ENCODE measurements around the gene ITPRIPL2.

The ITPRIPL2 gene

GRCh38 chr16:19123535-19124178, 9.9 kb downstream of the ITPRIPL2 start:
- CTCF ChIA-PET, result no interaction called here
- Mint-ChIP-seq H3K4me1 (peaks cover 9% of the 10 kb centered on the region), H3K27me3 (peaks cover 9% of the 10 kb centered on the region), H3K9me3 (peaks cover 1% of the 10 kb centered on the region), H3K4me3 (no peak overlapping the region), H3K27ac (peak overlapping the region; percentile 21), H3K36me3 (no peaks in the 10 kb centered on the region)
- no peak for DNase-seq

- H3K4me1 Mint-ChIP-seq, result peaks cover 12% of the 10 kb centered on the region
- peaks cover 1% of the 10 kb centered on the region for H3K9me3 Mint-ChIP-seq
- CTCF ChIA-PET, result interaction anchor here (0.8 kb wide), 1 partner anchor 9 kb away, joined by 3 read pairs; no protein-coding TSS in a partner anchor
- peaks cover 4% of the 10 kb centered on the region for H3K27me3 Mint-ChIP-seq
- DNase-seq, result no peak
- no peak overlapping the region for H3K27ac Mint-ChIP-seq
- H3K4me3 Mint-ChIP-seq, result no peak overlapping the region
- H3K36me3 Mint-ChIP-seq, result no peaks in the 10 kb centered on the region
These were observed 12.5 kb downstream of the ITPRIPL2 start for GRCh38 chr16:19126300-19126699.

- Mint-ChIP-seq H3K4me3 (no peak overlapping the region), H3K4me1 (peaks cover 13% of the 10 kb centered on the region)
- CTCF ChIA-PET, result interaction anchor here (0.8 kb wide), 1 partner anchor 10 kb away, joined by 3 read pairs; no protein-coding TSS in a partner anchor
These were observed 13.4 kb downstream of the ITPRIPL2 start for GRCh38 chr16:19127205-19127604.

GRCh38 chr16:19127674-19128131, 13.9 kb downstream of the ITPRIPL2 start:
- DNase-seq, result no peak
- H3K27ac Mint-ChIP-seq, result no peak overlapping the region
- CTCF ChIA-PET, result no interaction called here
- H3K4me3 Mint-ChIP-seq, result no peak overlapping the region
- H3K27me3 Mint-ChIP-seq, result peaks cover 2% of the 10 kb centered on the region
- H3K36me3 Mint-ChIP-seq, result no peaks in the 10 kb centered on the region
- H3K9me3 Mint-ChIP-seq, result peaks cover 1% of the 10 kb centered on the region
- peaks cover 13% of the 10 kb centered on the region for H3K4me1 Mint-ChIP-seq

More at GRCh38 chr16:19127205-19127604, 13.4 kb downstream of the ITPRIPL2 start:
- Mint-ChIP-seq H3K9me3 (peaks cover 1% of the 10 kb centered on the region), H3K27me3 (peaks cover 4% of the 10 kb centered on the region), H3K27ac (no peak overlapping the region), H3K36me3 (no peaks in the 10 kb centered on the region)
- DNase-seq, result no peak

- no peak overlapping the region for H3K4me3 Mint-ChIP-seq
- peaks cover 13% of the 10 kb centered on the region for H3K4me1 Mint-ChIP-seq
- no peaks in the 10 kb centered on the region for H3K36me3 Mint-ChIP-seq
- no peak overlapping the region for H3K27ac Mint-ChIP-seq
- H3K27me3 Mint-ChIP-seq, result no peaks in the 10 kb centered on the region
- no peak for DNase-seq
- CTCF ChIA-PET, result no interaction called here
- peaks cover 1% of the 10 kb centered on the region for H3K9me3 Mint-ChIP-seq
These were observed 14.9 kb downstream of the ITPRIPL2 start for GRCh38 chr16:19128454-19129200.

GRCh38 chr16:19130385-19130784, 16.6 kb downstream of the ITPRIPL2 start:
- Mint-ChIP-seq H3K9me3 (peaks cover 1% of the 10 kb centered on the region), H3K4me1 (peaks cover 13% of the 10 kb centered on the region), H3K27me3 (no peaks in the 10 kb centered on the region), H3K27ac (no peak overlapping the region), H3K36me3 (no peaks in the 10 kb centered on the region), H3K4me3 (no peak overlapping the region)
- no peak for DNase-seq
- CTCF ChIA-PET, result interaction anchor here (0.9 to 1.0 kb wide), 2 partner anchors 14 to 44 kb away, joined by 3 to 5 read pairs; no protein-coding TSS in a partner anchor

GRCh38 chr16:19130852-19131824, 17.4 kb downstream of the ITPRIPL2 start:
- peaks cover 7% of the 10 kb centered on the region for H3K27me3 Mint-ChIP-seq
- no peak overlapping the region for H3K27ac Mint-ChIP-seq
- no peaks in the 10 kb centered on the region for H3K36me3 Mint-ChIP-seq
- H3K4me1 Mint-ChIP-seq, result peaks cover 13% of the 10 kb centered on the region
- H3K4me3 Mint-ChIP-seq, result no peak overlapping the region
- CTCF ChIA-PET, result interaction anchor here (0.9 to 1.8 kb wide), 4 partner anchors 13 to 49 kb away, joined by 3 to 6 read pairs (median 4); partner anchors contain the start of gene ITPRIPL2
- no peak for DNase-seq
- H3K9me3 Mint-ChIP-seq, result no peaks in the 10 kb centered on the region

GRCh38 chr16:19131825-19132218, 18.1 kb downstream of the ITPRIPL2 start:
- no peak for DNase-seq
- no peak overlapping the region for H3K4me3 Mint-ChIP-seq
- CTCF ChIA-PET, result interaction anchor here (1.5 to 1.8 kb wide), 2 partner anchors 18 to 48 kb away, joined by 4 to 6 read pairs; partner anchors contain the start of gene ITPRIPL2
- peaks cover 13% of the 10 kb centered on the region for H3K4me1 Mint-ChIP-seq
- no peak overlapping the region for H3K27ac Mint-ChIP-seq
- H3K27me3 Mint-ChIP-seq, result peaks cover 12% of the 10 kb centered on the region
- no peaks in the 10 kb centered on the region for H3K36me3 Mint-ChIP-seq
- H3K9me3 Mint-ChIP-seq, result no peaks in the 10 kb centered on the region

- no peak for DNase-seq
- Mint-ChIP-seq H3K27ac (no peak overlapping the region), H3K36me3 (no peaks in the 10 kb centered on the region), H3K4me3 (no peak overlapping the region), H3K27me3 (peaks cover 12% of the 10 kb centered on the region), H3K4me1 (peaks cover 13% of the 10 kb centered on the region), H3K9me3 (no peaks in the 10 kb centered on the region)
- CTCF ChIA-PET, result interaction anchor here (1.5 to 1.8 kb wide), 2 partner anchors 18 to 47 kb away, joined by 4 to 6 read pairs; partner anchors contain the start of gene ITPRIPL2
These were observed 18.5 kb downstream of the ITPRIPL2 start for GRCh38 chr16:19132255-19132654.

GRCh38 chr16:19132898-19133297, 19.1 kb downstream of the ITPRIPL2 start:
- no peak overlapping the region for H3K27ac Mint-ChIP-seq
- no peak for DNase-seq
- H3K9me3 Mint-ChIP-seq, result no peaks in the 10 kb centered on the region
- no peak overlapping the region for H3K4me3 Mint-ChIP-seq
- CTCF ChIA-PET, result no interaction called here
- no peaks in the 10 kb centered on the region for H3K36me3 Mint-ChIP-seq
- peaks cover 13% of the 10 kb centered on the region for H3K4me1 Mint-ChIP-seq
- peaks cover 12% of the 10 kb centered on the region for H3K27me3 Mint-ChIP-seq

- Mint-ChIP-seq H3K27ac (no peak overlapping the region), H3K9me3 (no peaks in the 10 kb centered on the region), H3K4me1 (peaks cover 13% of the 10 kb centered on the region), H3K4me3 (no peak overlapping the region), H3K27me3 (peaks cover 14% of the 10 kb centered on the region), H3K36me3 (no peaks in the 10 kb centered on the region)
- DNase-seq, result no peak
- CTCF ChIA-PET, result no interaction called here
These were observed 19.8 kb downstream of the ITPRIPL2 start for GRCh38 chr16:19133600-19133999.

GRCh38 chr16:19135201-19135842, 21.6 kb downstream of the ITPRIPL2 start:
- no peak overlapping the region for H3K27ac Mint-ChIP-seq
- H3K36me3 Mint-ChIP-seq, result no peaks in the 10 kb centered on the region
- no peak overlapping the region for H3K4me3 Mint-ChIP-seq
- CTCF ChIA-PET, result no interaction called here
- H3K27me3 Mint-ChIP-seq, result peaks cover 21% of the 10 kb centered on the region
- no peaks in the 10 kb centered on the region for H3K9me3 Mint-ChIP-seq
- H3K4me1 Mint-ChIP-seq, result peaks cover 11% of the 10 kb centered on the region
- no peak for DNase-seq

GRCh38 chr16:19135896-19136438, 22.2 kb downstream of the ITPRIPL2 start:
- H3K27me3 Mint-ChIP-seq, result peaks cover 22% of the 10 kb centered on the region
- H3K36me3 Mint-ChIP-seq, result no peaks in the 10 kb centered on the region
- no peak for DNase-seq
- H3K27ac Mint-ChIP-seq, result no peak overlapping the region
- peaks cover 4% of the 10 kb centered on the region for H3K4me1 Mint-ChIP-seq
- H3K4me3 Mint-ChIP-seq, result no peak overlapping the region
- CTCF ChIA-PET, result no interaction called here
- H3K9me3 Mint-ChIP-seq, result no peaks in the 10 kb centered on the region
